Stimulated activated CD4-positive, alpha-beta T cell treated with anti-CD3 and anti-CD28 coated beads, TNF-alpha, amount 100 ng/mL, for 1 hour (primary cell): Measurements from ENCODE around the gene LHFPL6.
"Not testable (repeated sequence)": the region's sequence is repeated elsewhere in the genome, so short reads cannot be mapped to it uniquely, and the experiment has no call there.

Experiments used
- DNase-seq, 3 donors: peaks; one replicate each; pipeline ENCODE4 v3.0.0-alpha.2; 2020; ENCODE audit warnings: low read depth in 3 of 3, low spot score in 1 of 3

LHFPL6 gene

GRCh38 chr13:39362652-39363381 lies 240.2 kb downstream of the LHFPL6 start:
- DNase-seq: no peak

- no peak for DNase-seq
Observed at GRCh38 chr13:39353988-39354387, 249.0 kb downstream of the LHFPL6 start.

DNA sequence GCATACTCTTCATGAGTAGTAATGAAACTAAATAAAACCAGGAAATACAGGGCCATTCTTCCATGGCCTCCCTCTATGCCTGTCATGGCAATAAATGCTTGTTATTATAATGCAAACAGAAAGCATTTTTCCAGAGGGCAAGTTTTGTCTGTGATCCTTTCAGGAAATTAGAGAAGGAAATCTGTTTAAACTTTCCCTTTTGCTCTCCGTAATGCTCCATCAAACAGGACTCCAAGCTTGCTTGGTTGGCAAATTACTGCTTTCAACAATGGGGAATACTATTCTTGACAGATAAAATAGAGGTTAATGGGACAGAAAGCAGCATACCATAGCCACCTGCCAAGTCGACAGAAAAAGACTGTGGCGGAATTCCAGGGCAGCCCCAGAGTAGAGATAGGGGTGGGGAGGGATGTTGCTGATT lies 252.5 kb downstream of the LHFPL6 start:
- no peak for DNase-seq

- no peak for DNase-seq
Observed at GRCh38 chr13:39349391-39349960, 253.5 kb downstream of the LHFPL6 start.

- no peak for DNase-seq
Observed at GRCh38 chr13:39347926-39348901, 254.8 kb downstream of the LHFPL6 start.

DNA sequence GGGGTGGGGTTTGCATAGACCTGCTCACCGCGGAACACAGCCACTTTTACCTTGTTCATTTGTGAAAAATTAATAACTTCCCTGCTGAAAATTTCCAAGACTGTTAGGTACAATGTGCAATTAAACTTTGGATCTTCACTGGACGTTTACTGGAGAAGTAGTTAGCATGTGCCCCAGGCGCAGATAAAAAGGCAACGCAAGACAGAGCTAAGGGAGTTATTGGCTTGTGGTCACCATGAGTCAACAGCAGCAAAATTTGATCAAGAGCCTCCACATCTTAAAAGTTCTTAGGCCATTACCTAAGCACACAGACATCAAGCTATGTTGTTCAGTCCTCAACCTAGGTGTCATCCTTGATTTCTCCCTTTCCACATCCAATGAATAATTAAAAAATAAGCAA lies 257.0 kb downstream of the LHFPL6 start:
- no peak for DNase-seq

DNA sequence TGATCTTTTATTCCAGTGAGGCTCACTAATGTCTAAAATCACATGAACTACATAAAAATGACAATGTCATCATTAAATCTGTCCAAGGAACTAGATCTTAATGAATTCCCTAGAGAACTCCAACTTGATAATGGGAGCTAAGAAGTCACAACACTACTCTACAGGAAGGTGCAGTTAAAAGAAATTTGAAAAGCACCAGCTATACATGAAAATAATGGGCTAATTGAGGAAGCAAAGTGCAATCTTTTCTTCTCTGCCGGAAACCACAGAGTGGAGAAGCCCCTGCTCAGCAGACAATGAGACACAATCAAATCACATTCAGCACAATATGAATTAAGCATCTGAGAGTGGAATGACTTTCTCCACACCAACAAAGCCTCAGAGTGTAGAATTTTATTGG lies 261.7 kb downstream of the LHFPL6 start:
- DNase-seq: no peak

DNA sequence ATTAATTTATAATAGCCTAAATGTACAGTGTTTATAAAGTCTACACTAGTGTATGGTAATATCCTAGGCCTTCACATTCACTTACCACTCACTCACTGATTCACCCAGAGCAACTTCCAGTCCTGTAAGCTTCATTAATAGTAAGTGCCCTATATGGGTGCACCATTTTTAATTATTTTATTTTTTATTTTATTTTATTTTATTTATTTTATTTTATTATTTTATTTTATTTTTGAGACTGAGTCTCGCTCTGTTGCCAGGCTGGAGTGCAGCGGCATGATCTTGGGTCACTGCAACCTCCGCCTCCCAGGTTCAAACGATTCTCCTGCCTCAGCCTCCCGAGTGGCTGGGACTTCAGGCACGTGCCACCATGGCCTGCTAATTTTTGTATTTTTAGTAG lies 264.9 kb downstream of the LHFPL6 start:
- DNase-seq: not testable (repeated sequence)

DNA sequence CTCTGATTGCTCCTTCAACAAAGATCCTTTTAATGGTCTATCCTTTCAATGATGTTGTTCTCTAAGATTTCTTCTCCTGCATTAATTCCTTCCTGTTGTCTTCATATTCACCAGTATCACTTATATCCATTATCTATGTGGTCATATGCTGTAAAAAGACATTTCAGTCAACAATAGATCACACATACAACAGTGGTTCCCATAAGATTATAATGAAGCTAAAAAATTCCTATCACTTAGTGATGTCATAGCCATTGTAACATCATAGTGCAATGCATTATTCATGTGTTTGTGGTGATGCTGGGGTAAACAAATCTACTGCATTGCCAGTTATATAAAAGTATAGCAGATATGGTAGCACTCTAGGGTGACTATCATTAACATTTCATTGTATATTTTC lies 266.1 kb downstream of the LHFPL6 start:
- no peak for DNase-seq

- no peak for DNase-seq
Observed at GRCh38 chr13:39336207-39336606, 266.8 kb downstream of the LHFPL6 start.

GRCh38 chr13:39335721-39336120 lies 267.3 kb downstream of the LHFPL6 start:
- DNase-seq: no peak

GRCh38 chr13:39330504-39330903 lies 272.5 kb downstream of the LHFPL6 start:
- no peak for DNase-seq

DNA sequence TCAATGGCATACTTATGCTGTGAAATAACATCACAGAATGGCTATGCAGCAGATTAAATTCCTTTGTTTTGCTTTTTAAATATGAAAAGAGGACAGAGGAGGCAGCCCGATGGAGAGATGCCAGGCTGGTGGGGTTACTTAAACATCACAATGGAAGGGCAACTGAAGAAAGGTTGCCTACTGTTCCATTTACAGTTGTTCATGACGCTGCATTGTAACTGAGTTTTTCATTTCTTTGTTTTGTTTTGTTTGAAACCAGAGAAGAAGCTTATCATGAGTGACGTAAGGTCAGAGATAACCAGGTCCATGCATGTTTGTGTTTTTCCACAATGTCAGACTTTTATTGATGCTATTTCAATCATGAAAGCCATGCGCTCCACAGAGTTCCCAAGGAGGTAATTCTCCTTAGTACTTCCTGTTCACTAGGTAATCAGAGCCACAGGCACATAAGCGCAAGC lies 273.8 kb downstream of the LHFPL6 start:
- DNase-seq: no peak

- no peak for DNase-seq
Observed at GRCh38 chr13:39327172-39327479, 275.9 kb downstream of the LHFPL6 start.

DNA sequence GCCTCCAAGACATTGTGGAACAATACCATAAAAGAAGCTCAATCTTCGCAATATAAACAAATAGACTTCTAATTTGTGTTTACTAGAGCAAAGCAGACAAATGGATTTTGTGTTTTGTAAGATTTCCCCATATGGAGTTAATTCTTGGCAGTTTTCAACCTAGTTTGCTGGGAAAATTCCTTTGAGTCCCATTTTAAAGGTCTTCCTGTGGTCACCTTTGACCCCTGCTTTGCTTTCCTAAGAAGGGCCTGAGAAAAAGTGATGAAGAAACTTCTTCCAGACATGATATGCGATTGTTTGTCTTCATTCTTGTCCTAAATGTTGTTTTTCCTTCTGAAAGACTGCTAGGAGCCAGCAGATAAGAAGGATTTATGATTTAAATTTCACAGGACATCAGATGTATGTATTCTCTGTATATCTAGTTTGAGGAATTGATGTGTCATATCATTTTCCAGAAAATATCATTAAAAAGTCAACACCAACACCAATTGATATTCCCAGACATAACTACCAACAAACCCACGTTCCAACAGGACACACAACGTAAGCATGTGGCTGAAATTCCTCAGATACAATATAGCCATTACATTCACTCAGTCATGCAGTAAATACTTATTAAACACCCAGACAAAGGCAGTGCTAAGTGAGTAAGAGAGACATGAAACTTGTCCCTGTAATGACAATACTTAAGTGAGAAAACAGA lies 276.4 kb downstream of the LHFPL6 start:
- no peak for DNase-seq

DNA sequence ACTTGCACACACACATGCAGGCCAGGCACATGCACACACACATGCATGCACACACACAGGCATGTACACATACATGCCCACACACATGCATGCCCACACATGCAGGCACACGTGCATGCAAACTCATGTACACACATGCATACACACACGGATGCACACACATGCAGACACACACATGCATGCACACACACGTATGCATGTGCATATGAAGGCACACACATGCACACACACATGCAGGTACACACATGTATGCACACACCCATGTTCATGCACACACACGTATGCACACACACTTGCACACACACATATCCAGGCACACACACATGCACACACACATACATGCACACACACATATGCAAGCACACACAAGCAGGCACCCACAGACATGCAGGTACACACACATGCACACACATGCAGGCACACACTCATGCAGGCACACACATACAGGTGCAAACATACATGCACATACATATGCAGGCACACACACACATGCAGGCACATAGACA lies 278.1 kb downstream of the LHFPL6 start:
- no peak for DNase-seq

DNA sequence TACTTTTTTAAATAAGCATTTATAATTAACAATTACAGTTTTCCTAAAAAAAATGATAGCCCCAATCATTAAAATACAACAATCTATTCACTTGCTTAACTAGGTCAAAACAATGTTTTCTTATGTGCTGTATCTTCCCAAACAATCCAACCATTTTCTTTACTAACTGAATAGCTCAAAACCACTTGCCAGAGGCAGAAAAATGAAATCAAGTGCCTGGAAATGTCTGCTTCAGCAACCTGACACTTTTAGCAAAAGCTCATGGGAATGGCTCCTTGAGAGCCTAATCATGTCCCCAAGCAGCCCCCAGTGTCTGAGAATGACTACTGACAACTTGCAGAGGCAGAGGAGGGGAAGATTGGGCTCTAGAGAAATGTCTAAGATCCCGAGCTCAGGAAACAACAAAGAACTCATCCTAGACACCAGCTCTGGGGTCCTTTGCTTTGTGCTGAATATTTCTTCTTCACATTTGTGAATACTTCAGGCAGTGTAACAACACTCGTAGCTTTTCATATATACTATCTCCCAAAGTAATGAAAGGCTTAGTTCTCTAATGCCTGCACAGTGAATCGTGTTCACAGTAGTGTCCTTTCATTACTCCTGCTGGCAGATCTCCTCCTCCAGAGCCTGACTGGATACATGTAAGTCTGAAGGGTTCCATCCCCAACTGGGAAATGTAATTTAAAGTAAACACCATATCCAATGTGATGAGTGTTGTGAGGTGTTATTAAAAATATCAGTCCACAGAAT lies 280.0 kb downstream of the LHFPL6 start:
- DNase-seq: no peak

GRCh38 chr13:39321574-39321973 lies 281.4 kb downstream of the LHFPL6 start:
- DNase-seq: no peak

- no peak for DNase-seq
Observed at GRCh38 chr13:39318161-39318560, 284.8 kb downstream of the LHFPL6 start.

DNA sequence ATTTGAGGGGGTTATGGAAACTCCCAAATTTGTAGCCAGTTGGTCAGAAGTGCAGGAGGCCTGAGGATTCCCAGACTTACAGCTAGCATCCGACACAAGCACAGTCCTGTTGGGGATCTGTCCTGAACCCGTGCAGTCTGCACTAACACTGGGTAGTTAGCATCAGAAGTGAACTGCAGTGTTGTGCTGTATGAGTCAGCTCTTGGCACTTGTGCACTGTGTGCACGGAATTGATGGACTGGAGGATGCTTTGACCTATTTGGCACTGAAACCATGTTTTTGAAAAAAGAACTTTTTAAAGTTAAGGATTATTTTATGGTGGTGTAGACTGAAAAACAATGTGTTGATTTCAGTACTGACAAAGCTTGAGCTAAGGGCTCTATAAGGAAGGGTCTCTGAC lies 285.7 kb downstream of the LHFPL6 start:
- DNase-seq: no peak
